Activated CD8-positive, alpha-beta memory T cell treated with anti-CD3 and anti-CD28 coated beads, Interleukin-2, amount 50 U/mL, for 1 hour (primary cell): ENCODE data around the gene TUBB1.
"Not testable (repeated sequence)": the region's sequence is repeated elsewhere in the genome, so short reads cannot be mapped to it uniquely, and the experiment has no call there.

Experiments
- DNase-seq: peaks from one replicate; pipeline ENCODE4 v3.0.0-alpha.2; 2020; ENCODE audit errors: extremely low read depth

Gene TUBB1

DNA sequence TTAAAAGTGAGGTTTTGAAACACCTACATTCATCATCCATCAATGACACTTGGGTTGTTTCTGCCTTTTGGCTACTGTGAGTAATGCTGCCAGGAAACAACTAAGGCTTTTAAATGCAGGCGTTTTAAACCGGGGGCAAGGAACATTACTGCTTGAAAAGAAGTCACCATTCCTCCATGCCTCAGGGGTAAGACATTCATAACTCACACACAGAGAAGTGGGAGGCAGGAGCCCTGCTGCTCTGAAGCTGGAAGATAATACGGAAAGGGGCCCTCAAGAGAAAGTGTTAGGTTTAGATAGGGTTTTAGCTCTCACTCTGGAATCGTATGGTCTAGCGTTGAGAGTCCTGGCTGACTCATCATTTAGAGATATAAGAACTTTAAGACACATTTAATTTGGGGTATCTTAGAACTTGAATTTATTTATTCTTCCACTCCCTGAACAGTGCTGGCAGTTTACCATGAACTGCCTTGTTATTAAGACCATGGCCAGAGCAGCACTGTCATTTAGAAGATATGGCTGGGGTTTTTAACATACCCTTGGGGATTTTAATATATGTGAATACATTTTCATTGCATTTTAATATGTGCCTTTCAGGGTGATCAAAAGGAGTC lies 1.8 kb downstream of the TUBB1 start:
- no peak for DNase-seq

DNA sequence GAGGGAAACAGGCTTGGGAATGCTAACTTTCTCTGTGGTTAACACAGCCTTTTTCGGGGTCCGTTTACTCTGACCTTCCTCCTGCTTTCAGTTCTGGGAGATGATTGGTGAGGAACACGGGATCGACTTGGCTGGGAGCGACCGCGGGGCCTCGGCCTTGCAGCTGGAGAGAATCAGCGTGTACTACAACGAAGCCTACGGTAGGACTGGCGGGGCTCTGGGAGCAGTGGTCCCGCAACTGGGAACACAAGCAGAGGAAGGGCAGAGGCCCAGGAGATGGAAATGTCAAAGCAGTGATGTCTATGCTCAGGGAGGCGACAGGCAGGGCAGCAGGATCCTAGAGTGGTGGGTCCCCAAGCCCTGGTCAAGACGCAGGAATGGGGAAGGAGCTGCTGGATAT lies 3.5 kb downstream of the TUBB1 start:
- no peak for DNase-seq

DNA sequence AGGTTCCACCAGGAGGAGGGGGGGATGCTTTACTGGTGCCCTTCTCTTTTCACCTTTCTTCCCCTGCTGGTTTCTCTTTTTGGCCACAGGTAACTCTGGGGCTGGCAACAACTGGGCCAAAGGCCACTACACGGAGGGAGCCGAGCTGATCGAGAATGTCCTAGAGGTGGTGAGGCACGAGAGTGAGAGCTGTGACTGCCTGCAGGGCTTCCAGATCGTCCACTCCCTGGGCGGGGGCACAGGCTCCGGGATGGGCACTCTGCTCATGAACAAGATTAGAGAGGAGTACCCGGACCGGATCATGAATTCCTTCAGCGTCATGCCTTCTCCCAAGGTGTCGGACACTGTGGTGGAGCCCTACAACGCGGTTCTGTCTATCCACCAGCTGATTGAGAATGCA lies 4.4 kb downstream of the TUBB1 start:
- DNase-seq: no peak

DNA sequence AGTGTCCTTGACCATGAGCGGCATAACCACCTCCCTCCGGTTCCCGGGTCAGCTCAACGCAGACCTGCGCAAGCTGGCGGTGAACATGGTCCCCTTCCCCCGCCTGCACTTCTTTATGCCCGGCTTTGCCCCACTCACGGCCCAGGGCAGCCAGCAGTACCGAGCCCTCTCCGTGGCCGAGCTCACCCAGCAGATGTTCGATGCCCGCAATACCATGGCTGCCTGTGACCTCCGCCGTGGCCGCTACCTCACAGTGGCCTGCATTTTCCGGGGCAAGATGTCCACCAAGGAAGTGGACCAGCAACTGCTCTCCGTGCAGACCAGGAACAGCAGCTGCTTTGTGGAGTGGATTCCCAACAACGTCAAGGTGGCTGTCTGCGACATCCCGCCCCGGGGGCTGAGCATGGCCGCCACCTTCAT lies 4.9 kb downstream of the TUBB1 start:
- no peak for DNase-seq

DNA sequence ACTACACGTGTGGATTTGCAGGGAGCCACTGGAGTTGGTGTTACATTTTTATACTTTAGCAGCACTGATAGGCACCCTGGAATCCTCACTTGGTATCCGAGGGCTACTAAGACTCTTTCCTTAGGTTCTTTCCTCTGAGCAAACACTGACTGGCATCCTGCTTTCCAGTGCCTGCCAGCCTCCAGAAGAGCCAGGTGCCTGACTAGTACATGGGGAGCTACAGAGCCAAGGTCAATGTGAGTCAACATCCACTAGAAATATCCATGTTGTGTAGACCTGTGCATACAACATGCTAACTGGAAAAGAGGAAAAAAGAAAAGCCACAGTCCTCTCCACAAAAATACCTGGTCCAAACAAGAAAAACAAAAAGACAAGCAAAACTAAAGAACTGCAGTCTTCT lies 5.9 kb downstream of the TUBB1 start:
- no peak for DNase-seq

DNA sequence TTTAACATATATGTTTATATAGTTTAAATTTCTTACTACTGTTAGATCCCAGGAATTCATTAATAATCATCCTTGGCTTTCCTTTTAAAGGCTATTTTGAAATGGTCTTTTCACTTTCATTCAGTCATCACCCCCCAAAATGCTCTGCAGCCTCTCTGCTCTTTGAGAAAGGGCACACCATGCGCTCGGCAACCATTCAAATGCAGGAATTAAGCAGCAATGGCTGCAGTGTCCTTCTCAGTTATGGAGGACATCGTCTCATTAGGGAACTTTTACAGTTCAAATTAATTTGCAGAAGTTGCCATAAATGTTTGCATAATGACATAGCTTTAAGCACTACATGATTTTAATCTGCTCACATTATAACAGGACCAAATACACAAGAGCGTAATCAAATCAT lies 6.3 kb downstream of the TUBB1 start:
- no peak for DNase-seq

DNA sequence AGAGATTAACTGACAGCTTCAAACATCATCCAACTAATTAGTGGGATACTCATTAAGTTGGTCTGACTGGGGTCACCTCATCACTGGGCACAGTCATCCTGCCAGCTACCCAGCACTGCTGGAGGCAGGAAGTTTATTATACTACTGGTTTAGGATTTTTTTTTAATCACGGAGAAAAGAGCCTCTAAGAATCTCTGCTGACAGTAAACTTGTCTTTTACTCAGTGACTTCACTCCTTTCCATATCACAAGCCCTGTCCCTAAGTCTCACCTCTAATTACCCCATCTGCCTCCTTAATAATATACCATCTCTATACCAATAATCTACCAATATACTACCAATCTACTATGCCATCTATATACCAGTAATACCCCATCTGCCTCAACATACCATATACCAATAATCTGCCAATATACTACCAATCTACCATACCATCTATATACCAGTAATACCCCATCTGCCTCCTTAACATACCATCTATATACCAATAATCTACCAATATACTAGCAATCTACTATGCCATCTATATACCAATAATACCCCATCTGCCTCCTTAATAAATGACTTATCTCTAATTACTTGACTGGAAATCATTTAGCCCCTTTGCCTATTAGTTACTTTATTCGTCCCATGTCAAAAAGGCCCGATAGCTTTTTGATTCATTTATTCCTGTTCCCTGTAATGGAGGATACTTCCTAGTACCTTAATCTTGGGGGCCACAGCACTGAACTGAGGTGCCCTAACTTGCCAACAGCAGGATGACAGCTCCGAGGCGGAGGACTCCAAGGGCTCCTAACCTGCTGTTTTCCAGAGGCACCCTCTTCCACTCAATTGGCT lies 7.9 kb downstream of the TUBB1 start:
- no peak for DNase-seq

DNA sequence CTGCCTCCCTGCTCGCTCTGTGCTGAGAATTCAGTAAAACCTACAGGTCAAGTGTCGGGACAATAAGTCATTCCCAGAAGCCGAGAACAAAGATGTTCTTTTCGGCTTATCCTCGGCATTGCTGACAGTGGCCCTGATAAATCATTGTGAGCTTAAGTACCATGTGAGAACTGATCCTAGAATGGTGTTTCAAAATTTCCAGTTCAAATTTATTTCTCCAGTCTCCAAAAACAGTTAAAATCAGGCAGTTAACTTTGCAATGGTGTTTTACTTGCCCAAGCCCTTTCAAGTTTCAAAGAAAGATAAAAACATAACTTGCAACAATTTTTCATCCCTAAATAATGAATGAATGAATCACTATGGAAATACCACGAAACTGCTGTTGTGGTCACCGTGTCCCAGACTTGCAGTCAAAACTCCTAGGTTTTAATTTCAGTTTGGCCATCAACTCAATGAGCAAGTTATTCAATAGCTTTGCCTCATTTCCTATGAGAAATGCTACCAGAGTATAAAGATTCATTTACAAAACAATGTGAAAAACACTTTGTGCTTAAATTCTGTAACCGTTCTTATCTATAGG lies 8.6 kb downstream of the TUBB1 start:
- DNase-seq: no peak

DNA sequence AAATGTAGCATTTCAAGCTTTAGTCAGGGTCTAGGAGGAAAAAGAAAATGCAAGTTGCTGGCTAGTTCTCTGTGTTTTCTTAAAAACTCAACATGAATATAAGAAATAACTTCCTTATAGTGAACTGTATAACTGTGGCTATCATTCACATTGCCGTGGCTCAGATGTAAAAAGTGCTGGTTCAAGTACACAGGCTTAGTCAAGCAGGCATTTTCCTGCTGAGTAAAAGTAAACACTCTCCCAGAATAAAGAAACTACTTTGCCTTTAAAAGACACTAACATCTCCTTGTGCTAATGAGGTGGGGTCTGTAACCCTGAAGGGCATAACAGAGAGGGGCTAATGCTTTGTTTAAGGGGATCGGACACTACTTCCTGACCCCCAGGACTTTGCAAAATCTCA lies 9.6 kb downstream of the TUBB1 start:
- DNase-seq: no peak

DNA sequence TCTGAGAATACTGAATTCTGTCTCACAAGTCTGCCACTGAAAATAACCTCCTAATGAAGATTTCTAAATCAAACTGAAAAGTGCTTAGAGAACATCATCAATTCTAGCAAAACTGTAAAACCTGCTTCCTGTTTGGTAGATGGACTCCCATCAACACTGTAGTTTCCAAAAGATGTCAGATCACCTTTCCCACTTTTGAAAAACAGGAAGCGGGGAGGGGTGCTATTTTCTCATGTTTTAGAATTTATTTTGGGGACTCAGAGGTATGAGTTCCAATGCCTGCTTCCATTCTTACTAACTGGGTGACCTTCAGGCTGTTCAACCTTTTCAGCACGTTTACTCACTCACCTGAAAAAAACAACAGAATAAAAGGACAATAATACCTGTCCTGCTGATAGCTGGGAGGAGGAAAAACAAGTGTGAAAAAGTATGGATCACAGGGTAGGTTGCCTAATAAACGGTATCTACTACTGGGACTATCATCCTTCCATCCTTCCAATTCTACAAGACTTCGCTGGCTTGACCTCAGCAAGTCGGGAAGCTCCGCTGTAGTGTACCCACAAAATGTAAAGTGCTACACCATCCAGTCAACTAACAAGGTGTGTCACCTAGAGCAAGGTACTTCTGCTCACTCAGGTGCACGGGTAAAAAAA lies 11.8 kb downstream of the TUBB1 start:
- DNase-seq: no peak

DNA sequence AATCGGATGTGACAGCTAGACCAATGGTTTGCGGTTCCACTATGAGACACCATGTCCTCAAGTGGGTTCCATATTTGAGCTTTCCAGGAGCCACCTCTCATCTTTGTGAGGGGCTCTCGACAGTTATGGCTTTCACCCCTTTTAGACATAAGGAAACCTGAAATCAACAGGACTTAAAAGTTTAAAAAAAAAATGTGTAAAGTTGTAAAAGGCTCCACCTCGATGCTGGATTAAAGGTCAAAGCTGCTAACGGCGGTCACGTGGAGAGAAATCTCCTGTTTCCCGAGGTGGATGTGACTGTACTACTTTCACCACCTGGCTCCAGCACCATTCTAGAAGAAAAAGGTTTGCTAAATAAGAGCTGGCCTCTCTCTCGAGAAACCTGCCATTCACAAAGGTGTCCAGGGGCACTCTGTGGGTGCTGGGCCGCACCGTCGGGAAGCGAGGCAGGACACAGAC lies 12.4 kb downstream of the TUBB1 start:
- DNase-seq: no peak

DNA sequence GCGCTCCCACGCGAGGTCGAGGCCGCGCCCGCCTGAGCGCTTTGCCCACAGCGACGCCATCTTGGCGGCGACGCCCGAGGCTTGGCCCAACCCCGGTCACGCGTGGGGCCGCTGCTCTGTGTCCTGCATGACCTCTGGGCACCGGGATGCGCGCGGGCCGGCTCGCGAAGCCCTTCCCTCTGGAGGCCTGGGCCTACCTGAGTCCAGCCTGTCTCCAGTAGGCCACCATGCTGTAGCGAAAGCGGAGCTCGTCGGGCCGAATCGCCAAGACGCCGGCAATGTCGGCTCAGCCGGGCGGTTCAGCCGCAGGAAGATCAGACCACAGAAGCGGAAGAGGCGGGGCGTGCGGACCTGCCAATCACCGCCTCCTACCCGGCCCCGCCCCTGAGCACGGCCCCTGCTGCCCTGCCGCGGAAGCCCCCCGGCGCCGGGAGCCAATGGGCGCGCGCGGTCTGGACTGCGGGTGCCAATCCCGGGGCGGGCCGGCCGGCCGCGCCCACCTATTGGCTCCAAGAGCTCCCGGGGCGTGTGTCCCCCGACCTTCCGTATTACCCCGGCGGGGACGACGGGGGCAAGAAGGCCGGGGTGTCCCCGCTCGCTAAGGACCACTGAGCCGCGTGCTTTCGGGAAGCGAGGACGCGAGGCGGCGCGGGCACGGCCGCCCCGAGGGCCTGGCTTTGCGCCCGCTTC lies 12.9 kb downstream of the TUBB1 start, which contains the start of gene ATP5F1E:
Gene ATP5F1E (minus strand): TSS at position 313 of the 690 bp plus-strand sequence. CDS start 84 bp downstream, at position 229.
- DNase-seq: peak; percentile 87

DNA sequence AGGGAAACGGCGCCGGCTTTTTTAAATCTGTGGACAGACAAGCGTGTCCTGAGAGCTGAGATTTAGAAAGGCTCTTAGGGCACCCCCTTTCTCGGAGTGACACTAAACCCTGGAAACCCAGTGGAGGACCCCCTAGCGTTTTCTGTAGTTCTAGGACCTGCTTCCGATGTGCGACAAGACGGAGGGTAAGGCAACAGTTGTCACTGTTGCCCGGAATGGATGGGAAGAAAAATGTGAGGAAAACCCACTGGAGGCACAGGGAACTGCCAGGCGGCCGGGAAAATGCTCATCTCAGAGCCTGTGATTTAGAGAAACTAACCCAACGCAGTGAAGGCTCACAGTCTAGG lies 13.5 kb downstream of the TUBB1 start:
- DNase-seq: no peak

DNA sequence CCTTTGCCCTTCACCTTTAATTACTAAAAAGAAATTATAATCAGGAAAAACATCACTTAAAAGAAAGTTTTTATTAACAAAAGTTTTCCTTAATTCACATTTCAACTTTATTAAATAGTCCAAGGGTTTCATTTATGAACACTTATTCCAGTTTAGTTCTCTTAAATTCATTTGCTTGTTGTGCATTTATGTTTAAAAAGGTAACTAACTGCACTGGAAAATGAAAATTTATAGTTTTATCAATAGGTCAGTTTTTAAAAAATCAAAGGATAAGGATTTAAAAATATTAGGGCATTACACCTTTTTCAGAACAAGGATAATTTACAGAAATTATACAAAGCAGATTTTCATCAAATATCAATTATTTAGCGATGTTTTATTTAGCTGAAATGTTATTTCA lies 13.9 kb downstream of the TUBB1 start:
- DNase-seq: no peak

DNA sequence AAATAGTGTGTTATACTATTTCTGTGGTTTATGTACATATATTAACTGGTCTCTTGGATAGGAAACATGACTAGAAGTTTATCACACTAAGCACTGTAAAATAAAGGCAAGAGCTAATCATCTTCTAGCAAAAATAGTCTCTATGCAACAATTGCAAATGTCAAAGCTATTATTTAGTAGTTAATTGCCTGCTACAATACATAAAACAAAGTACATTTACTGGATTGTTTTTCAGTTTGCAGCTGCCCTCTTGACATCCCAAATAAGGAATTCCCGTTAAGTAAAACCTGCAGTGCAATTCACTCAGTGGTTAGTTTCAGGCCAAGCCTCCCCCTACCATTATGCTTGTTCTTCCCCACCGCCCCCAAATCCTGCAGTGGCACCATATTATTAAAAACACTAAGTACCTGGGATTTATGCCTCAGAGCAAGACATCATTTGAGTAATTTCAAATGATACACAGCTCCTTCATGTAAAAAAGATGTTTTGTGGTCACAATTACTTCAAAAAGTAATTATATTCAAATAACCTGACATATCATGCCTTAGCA lies 14.5 kb downstream of the TUBB1 start:
- no peak for DNase-seq

DNA sequence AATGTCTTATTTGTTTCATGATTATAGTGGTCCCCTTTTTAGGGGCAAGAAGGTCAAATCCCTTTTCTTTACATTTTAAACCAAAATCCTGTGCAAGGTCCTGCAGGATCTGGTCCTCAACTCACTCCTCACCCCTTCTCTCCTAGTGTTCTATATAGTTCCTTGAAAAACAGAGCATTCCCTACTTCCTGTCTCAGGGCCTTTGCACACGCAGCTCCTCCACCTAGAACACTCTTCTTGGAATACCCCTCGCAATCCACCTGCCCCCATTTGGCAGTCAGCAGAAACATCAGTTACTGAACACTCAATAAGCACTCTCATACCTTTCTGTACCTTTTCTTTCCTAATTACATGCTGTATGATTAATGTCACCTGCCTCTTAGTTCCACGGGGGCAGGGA lies 16.2 kb downstream of the TUBB1 start:
- no peak for DNase-seq

DNA sequence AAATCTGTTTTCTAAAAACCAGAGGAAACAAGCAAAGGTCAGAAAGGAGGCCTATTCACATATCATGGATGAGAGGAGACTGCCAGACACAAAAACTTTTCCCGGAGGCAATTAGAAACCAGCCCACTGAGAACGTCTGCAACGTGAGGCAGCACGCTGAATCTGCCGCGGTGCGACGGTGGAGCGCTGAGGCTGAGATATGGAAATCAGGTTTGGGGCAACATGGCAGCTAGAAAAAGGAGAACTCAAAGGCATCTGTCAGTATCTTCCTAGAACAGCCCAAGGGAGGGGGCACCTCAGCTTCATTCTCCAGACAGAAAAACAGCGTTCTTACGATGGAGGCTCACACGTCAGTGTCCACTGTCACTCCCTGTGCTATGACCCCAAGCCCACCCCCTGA lies 18.2 kb downstream of the TUBB1 start:
- no peak for DNase-seq

DNA sequence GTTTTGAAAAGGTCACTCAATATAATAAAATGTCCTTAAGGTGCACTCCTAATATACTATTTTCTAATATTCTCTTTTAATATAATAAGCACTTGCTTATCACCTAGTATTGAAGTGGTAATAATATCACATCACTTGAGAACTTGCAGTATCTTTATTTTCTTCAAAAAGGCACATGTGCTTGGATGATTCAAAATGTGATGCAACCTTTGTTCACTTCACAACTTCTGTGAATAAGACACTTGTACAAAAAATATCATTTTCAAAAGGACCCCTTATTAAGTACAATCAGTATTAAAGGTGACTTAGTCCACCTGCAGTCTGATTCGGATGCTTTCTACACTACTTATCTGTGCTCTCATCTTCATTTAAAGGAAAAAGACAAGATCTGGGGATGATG lies 20.0 kb downstream of the TUBB1 start:
- no peak for DNase-seq

DNA sequence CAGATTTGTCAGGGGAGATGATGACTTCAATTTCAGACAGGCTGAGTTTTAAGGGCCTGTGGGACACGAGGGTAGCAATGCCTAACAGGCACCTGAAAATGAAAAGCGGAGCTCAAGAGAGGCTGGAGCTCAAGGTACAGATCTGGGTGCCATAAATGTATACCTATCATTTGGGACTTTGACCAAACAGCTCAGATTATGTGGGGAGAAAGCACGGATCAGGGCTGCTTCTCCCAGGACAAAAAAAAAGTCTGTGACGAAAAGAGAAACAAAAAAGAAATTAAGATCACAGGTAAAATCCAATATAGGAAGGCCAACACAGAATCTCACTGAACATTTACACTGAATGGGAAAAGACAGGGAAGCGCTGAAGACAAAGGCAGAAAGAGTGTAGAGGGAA lies 21.4 kb downstream of the TUBB1 start:
- DNase-seq: no peak

DNA sequence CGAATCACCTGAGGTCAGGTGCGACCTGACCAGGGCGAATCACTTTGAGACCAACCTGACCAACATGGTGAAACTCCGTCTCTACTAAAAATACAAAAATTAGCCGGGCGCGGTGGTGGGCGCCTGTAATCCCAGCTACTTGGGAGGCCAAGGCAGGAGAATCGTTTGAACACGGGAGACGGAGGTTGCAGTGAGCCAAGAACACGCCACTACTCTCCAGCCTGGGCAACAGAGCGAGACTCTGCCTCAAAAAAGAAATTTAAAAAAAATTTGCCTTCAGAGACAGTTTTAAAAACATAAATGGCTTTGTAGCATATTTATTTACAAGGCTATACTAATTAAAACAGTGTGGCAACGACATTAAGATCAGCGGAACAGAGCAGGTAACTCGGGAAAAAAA lies 22.3 kb downstream of the TUBB1 start:
- not testable (repeated sequence) for DNase-seq

DNA sequence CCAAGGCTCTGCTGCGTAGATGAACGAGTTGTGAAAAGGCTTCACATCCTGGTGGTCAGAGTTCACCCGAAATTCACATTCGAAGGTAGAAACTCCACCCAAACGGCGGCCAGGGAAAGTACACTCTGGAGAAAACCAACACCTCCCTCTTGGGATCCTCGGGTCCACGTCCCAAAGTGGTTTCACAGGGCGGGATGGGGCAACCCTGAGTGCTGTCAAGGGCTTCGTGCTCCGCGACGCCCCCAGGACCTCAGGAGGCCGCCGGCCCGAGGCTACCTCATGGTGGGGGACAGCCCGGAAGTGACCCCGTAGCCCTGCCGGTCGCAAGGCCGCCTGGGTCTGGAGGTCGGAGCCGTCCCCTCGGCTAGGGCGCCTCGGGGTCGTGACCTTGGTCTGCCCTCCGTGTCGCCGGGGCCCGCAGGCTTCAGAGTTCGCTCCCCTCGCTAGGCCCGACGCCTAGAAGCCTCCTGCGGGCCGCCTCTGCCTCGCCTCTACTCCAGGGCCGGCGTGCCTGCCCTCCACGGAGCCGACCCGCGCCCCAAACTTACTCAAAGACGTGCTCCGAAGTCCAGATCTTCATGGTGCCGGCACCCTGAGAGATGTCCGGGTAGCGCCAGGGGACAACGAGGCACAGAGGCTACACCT lies 23.0 kb downstream of the TUBB1 start, which contains the start of gene PRELID3B:
Gene PRELID3B (minus strand): TSS at position 636 of the 645 bp plus-strand sequence. CDS start 56 bp downstream, at position 580.
- no peak for DNase-seq
